Measurements from ENCODE around the gene PDZRN3. TPM values are rescaled to one million over a fixed set of nuclear protein-coding genes. Genes with fewer than 3 reads are reported as not detected.

The PDZRN3 gene
- total RNA-seq, 1 donor from 2014 or later: 23.9 TPM

DNA sequence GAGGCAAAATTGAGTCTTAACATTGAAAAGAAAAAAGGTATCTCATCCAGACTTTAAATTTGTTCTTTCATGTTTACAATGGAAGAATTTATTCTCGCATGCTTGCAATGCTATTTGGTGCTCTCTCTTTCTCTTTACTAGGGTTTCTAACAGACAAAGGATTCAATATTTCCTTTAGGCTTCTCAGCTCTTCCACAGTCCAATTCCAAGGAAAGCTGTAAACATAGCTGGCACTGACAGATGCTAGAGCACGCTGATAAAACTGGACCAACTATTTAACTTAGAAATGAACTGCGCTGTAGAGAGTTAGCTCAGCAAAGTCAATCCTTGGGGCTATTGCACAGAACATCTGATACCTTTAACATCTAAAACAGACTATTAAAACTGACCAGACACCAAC lies 81.3 kb downstream of the PDZRN3 start:
- Histone ChIP-seq H3K27ac (no peak overlapping the region), H3K4me1 (no peaks in the 10 kb centered on the region), H3K27me3 (no peaks in the 10 kb centered on the region), H3K36me3 (no peaks in the 10 kb centered on the region), H3K9me3 (no peaks in the 10 kb centered on the region), H3K4me3 (no peak overlapping the region)
- DNase-seq: no peak
- intact Hi-C loops (cut with DNase I): no loop called here
- TF ChIP-seq, protein P1, sequence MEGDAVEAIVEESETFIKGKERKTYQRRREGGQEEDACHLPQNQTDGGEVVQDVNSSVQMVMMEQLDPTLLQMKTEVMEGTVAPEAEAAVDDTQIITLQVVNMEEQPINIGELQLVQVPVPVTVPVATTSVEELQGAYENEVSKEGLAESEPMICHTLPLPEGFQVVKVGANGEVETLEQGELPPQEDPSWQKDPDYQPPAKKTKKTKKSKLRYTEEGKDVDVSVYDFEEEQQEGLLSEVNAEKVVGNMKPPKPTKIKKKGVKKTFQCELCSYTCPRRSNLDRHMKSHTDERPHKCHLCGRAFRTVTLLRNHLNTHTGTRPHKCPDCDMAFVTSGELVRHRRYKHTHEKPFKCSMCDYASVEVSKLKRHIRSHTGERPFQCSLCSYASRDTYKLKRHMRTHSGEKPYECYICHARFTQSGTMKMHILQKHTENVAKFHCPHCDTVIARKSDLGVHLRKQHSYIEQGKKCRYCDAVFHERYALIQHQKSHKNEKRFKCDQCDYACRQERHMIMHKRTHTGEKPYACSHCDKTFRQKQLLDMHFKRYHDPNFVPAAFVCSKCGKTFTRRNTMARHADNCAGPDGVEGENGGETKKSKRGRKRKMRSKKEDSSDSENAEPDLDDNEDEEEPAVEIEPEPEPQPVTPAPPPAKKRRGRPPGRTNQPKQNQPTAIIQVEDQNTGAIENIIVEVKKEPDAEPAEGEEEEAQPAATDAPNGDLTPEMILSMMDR (IDR thresholded peaks at IDR 0.05): no peak
- no peak for ATAC-seq

DNA sequence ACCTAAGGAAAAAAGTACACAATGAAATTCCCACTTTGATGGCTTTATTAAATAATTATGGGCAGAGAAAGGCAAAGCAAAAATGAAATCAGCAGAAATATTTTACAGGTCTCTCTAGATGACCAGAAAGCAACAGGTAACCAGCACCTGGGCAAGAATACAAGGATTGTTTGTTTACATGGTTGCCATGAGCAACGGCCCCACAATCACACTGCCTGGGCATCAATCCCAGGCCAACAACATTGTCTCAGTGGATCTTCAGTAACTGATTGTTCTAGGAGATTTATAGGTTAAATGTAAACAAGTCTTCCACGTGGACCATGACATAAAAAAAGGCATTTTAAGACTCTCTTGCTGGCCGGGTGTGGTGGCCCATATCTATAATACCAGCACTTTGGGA lies 82.6 kb downstream of the PDZRN3 start:
- H3K4me1 ChIP-seq: no peaks in the 10 kb centered on the region
- DNase-seq (no peak), ATAC-seq (no peak)
- no peaks in the 10 kb centered on the region for H3K27me3 ChIP-seq
- no peak overlapping the region for H3K27ac ChIP-seq
- TF ChIP-seq, protein P1 (IDR thresholded peaks at IDR 0.05): no peak
- intact Hi-C loops (cut with DNase I): no loop called here
- H3K36me3 ChIP-seq: no peaks in the 10 kb centered on the region
- H3K9me3 ChIP-seq: no peaks in the 10 kb centered on the region
- H3K4me3 ChIP-seq: no peak overlapping the region

DNA sequence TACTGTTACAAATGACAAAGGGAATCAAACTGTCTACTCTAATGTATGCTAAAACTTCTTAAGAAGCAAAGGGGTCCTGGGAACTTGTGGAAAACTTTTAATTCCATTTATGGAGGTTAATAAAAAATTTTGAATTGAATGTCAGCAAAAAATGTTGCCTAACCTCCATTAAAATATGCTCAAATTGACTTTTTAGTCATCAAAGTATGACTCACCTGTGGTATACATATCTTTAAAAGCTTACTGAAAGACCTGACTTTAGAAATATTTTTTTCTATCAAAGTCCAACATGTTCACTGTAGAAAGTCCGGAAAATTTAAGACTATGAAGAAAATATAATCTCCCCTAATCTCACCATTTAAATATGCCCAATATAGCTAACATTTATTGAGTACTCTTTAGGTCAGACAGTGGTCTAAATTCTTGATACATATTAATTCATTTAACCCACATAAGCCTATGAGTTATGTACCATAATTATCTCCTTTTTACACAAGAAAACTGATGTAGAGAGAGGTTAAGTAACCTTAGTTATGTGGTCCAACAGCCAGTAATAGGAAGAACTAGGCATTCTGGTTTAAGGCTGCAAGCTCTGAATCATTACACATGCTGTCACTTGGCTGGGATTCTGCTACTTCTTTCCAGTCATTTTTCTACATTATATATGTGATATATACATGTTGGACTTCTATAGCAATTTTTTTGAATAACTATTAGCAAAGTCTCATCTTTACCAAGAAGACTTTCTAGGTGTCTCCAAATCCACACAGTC lies 83.6 kb downstream of the PDZRN3 start:
- no peaks in the 10 kb centered on the region for H3K4me1 ChIP-seq
- no peak overlapping the region for H3K4me3 ChIP-seq
- DNase-seq: no peak
- no peak for ATAC-seq
- H3K27ac ChIP-seq: no peak overlapping the region
- H3K27me3 ChIP-seq: no peaks in the 10 kb centered on the region
- TF ChIP-seq, protein P1 (IDR thresholded peaks at IDR 0.05): no peak
- H3K9me3 ChIP-seq: no peaks in the 10 kb centered on the region
- no peaks in the 10 kb centered on the region for H3K36me3 ChIP-seq
- intact Hi-C loops (cut with DNase I): no loop called here

DNA sequence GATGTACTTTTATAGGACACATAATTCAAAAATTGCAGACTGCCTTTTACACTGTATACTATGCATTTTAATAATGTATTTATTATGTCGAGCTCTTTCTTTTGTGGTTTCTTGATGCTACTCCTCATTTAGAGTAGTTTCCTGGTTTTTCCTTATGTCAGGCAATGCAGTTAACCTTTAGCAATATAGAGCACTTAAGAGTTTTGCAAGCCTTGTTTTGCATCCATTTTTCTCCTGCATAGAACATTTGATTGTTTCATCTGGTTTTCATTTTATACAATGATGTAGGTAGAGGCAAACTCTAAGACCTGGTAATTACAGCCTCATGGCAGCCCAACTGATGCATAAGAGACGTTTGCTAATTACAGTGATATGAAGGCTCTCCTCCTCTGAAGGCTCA lies 86.3 kb downstream of the PDZRN3 start:
- no peak overlapping the region for H3K4me3 ChIP-seq
- H3K36me3 ChIP-seq: no peaks in the 10 kb centered on the region
- DNase-seq: no peak
- TF ChIP-seq, protein P1 (IDR thresholded peaks at IDR 0.05): no peak
- intact Hi-C loops (cut with DNase I): no loop called here
- ATAC-seq: no peak
- H3K27me3 ChIP-seq: no peaks in the 10 kb centered on the region
- H3K4me1 ChIP-seq: no peaks in the 10 kb centered on the region
- H3K27ac ChIP-seq: no peak overlapping the region
- H3K9me3 ChIP-seq: no peaks in the 10 kb centered on the region

DNA sequence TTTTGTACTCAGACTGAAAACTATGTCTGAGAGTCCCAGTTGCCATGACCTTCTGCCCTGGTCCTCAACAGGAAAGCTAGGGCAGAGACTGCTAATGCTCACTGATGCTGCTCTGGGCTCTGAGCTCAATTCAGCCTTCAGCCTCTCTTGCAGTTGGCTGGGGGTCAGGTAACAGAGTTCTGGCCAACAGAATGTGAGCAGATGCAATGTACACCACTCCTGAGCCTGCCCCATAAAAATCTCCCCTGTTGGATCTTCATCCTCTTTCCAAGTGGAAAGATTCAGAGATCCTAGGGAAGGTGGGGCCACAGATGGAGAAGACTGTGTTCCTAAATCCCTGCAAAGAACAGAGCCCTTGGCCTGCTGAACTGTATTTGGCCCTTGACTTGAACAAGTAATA lies 87.8 kb downstream of the PDZRN3 start:
- Histone ChIP-seq H3K27ac (no peak overlapping the region), H3K9me3 (no peaks in the 10 kb centered on the region), H3K27me3 (no peaks in the 10 kb centered on the region), H3K4me3 (no peak overlapping the region), H3K36me3 (no peaks in the 10 kb centered on the region), H3K4me1 (no peaks in the 10 kb centered on the region)
- intact Hi-C loops (cut with DNase I): no loop called here
- ATAC-seq: no peak
- DNase-seq: no peak
- TF ChIP-seq, protein P1 (IDR thresholded peaks at IDR 0.05): no peak
